AG04449 (cell line): ENCODE data around the gene C5orf58.

Experiments
- CTCF ChIA-PET: fragments of 350-600 bp; formaldehyde crosslinking; extraction: SDS; loops from one replicate; lab custom pipeline; 2021; ENCODE audit warnings: antibody characterized with exemption; lab: Yijun Ruan, JAX
- POLR2A ChIA-PET: fragments of 400-600, 350-600 bp; formaldehyde crosslinking; extraction: SDS; loops from one replicate; lab custom pipeline; 2020; ENCODE audit warnings: antibody characterized with exemption, inconsistent platforms; lab: Yijun Ruan, JAX
- DNase-seq: peaks from one replicate; pipeline ENCODE4 v3.0.0-alpha.2; 2010; ENCODE audit warnings: low read depth, low spot score
- H3K4me3 ChIP-seq: 2 replicates; pipeline ENCODE4 v1.5.1; 2011; ENCODE audit warnings: low read depth, mild to moderate bottlenecking, control low read depth, low read length
- TF ChIP-seq, protein P1 (sequence below): IDR thresholded peaks from one replicate; pipeline ENCODE4 v1.5.1; 2011; ENCODE audit warnings: mild to moderate bottlenecking, moderate library complexity, low read length, control low read depth, inconsistent platforms; ENCODE audit not compliant: insufficient read depth; ENCODE audit errors: missing control alignments

Gene C5orf58

GRCh38 chr5:170286386-170286925 is 53.7 kb downstream of the C5orf58 start:
- no peak overlapping the region for H3K4me3 ChIP-seq
- TF ChIP-seq, protein P1, sequence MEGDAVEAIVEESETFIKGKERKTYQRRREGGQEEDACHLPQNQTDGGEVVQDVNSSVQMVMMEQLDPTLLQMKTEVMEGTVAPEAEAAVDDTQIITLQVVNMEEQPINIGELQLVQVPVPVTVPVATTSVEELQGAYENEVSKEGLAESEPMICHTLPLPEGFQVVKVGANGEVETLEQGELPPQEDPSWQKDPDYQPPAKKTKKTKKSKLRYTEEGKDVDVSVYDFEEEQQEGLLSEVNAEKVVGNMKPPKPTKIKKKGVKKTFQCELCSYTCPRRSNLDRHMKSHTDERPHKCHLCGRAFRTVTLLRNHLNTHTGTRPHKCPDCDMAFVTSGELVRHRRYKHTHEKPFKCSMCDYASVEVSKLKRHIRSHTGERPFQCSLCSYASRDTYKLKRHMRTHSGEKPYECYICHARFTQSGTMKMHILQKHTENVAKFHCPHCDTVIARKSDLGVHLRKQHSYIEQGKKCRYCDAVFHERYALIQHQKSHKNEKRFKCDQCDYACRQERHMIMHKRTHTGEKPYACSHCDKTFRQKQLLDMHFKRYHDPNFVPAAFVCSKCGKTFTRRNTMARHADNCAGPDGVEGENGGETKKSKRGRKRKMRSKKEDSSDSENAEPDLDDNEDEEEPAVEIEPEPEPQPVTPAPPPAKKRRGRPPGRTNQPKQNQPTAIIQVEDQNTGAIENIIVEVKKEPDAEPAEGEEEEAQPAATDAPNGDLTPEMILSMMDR, result no peak
- ChIA-PET CTCF (no interaction called here), POLR2A (no interaction called here)
- no peak for DNase-seq

DNA sequence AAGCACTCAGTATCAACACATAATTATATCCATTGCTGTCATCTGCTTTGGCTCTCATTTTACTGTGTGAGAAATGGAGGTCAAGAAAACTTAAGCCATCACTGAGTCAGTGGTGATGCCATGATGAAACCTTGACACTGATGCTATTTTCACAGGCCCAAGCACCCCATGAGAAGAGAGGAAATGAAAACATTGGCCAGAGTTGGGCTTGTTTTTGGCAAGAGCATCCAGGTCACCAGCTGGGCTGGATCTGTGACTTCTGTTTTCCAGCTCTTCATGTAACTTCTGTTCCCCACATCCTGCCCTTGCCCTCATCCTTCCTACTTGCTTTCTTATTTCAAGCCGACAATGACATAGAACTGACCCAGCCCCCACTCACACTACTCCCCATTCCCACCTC is 54.7 kb downstream of the C5orf58 start:
- DNase-seq, result no peak
- TF ChIP-seq, protein P1, result no peak
- H3K4me3 ChIP-seq, result no peak overlapping the region
- CTCF ChIA-PET, result no interaction called here
- POLR2A ChIA-PET, result no interaction called here

- no peak for DNase-seq
- POLR2A ChIA-PET, result no interaction called here
- no peak overlapping the region for H3K4me3 ChIP-seq
- TF ChIP-seq, protein P1, result no peak
- CTCF ChIA-PET, result no interaction called here
Measured at GRCh38 chr5:170288151-170288550, 55.4 kb downstream of the C5orf58 start.

- TF ChIP-seq, protein P1, result no peak
- CTCF ChIA-PET, result no interaction called here
- DNase-seq, result no peak
- POLR2A ChIA-PET, result no interaction called here
- H3K4me3 ChIP-seq, result no peak overlapping the region
Measured at GRCh38 chr5:170288551-170288950, 55.8 kb downstream of the C5orf58 start.

DNA sequence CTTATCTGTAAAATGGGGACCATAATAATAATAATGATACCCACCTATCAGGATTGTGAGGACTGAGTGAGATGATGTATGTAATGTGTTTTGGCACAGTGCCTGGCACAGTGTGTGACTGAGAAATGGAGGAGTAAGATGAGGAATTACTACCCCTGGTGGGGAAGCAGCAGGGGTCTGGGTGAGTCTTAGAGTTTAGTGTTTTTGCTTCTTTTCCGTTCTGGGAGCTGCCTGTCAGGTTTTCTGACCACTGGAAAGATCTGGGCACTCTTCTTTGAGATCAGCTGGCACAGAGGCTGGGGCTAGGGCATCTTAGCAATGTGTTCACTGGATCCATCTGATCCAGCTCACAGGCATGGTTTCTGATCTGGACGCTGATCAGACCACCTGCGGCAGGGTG is 56.3 kb downstream of the C5orf58 start:
- TF ChIP-seq, protein P1, result no peak
- no peak overlapping the region for H3K4me3 ChIP-seq
- no peak for DNase-seq
- ChIA-PET POLR2A (no interaction called here), CTCF (no interaction called here)

GRCh38 chr5:170289764-170290163 is 57.0 kb downstream of the C5orf58 start:
- POLR2A ChIA-PET, result no interaction called here
- TF ChIP-seq, protein P1, result no peak
- no peak for DNase-seq
- no peak overlapping the region for H3K4me3 ChIP-seq
- CTCF ChIA-PET, result no interaction called here
